Erythroblast (primary cell): ENCODE results near the gene NXN.

Experiments used
- GATA1 ChIP-seq: IDR thresholded peaks from 2 replicates; pipeline ENCODE4 v1.6.1; 2011; ENCODE audit warnings: low read depth, mild to moderate bottlenecking, control low read depth, low read length, moderate library complexity
- POLR2A ChIP-seq: IDR thresholded peaks from 2 replicates; pipeline ENCODE4 v1.6.1; 2011; ENCODE audit warnings: mild to moderate bottlenecking, low read length

GRCh38 chr17:1025733-1026598 is 46.4 kb upstream of the NXN start:
- no peak for TF ChIP-seq POLR2A
- no peak for TF ChIP-seq GATA1
